GM21526 (cell line): ENCODE results near the gene RSRC1.
A peak's percentile ranks its signal among the peaks of the same experiment; 100 is the strongest.
"Not testable (repeated sequence)": the region's sequence is repeated elsewhere in the genome, so short reads cannot be mapped to it uniquely, and the experiment has no call there.

Experiments
- ATAC-seq: cut with Tn5 transposase; IDR thresholded peaks from one replicate; pipeline ENCODE4 v1.9.1; 2021; ENCODE audit warnings: moderate library complexity; ENCODE audit not compliant: unreplicated experiment, low FRiP score

Gene RSRC1

DNA sequence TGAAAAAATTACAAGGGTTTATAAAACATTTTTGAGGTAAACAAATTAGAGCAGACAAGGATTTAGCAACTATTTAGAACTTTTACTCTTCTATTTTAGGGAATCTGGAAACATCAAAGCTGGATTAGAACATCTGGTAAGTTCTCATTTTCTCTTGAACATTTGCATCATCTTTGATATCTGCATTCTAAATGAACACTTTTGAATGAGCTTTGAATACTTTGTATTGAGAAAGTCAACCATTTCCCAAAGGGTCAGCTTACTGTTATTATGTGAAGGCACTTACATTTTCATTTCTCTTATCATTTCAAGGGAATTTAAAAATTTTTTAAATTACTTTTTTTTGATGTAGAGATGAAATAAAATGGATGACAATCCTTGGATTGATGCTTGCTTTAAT lies 188.1 kb downstream of the RSRC1 start:
- no peak for ATAC-seq

DNA sequence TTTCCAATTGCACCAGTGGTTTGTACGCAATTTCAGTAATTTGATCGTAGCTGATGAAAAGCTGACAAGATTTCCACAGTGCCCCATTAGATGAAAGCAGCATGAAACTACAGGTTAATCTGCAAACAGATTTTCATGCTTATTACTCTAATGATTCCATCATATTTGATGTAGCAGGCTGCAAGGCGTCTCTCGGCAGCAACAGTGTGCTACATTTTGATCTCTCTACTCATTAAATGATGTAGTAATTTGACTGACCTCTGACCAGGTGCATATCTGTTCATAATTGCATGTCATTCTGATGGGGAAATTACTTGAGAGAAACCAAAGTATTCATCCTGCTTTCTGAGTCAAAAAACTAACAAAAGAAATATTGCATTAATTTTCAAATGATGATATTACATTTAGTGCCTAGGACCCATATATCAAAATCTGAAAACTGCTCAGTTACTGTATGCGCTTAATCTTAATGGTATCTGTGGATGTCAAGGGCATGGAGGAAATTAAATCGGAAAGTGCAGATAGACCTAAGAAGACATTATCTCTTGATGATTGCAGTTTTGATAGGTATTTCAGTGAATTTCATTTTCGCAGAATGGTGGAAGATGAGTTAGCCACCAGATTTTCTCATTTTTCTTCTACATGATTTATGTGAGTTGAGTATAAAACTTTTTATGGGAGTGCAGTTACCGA lies 198.5 kb downstream of the RSRC1 start:
- no peak for ATAC-seq

- no peak for ATAC-seq
These were observed 202.8 kb downstream of the RSRC1 start for GRCh38 chr3:158312560-158313141.

DNA sequence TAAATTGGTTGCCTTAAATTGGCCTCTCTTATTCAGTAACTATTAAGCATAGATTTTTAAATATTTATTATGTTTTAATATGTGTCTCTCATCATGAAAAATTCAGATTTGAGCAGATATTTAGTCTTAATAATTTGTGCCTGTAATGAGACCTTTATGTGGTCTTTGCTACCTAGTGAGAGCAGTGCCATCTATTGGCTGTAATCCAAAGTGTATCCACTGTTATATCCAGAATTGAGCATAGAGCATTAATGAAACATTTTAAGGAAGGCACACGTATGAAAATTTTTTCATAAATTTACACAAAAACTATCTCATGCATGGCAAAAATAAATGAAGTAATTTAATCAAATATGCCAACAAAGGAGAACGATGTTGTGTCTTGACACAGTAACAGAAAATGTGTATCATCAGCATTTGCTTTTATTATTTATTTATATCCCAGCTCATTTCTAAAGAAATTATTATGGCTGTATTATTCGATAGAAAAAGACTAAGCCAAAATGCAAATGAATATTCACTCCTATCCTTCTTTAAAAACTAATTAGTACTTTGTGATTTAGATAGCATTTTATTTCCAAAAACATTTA lies 203.5 kb downstream of the RSRC1 start:
- no peak for ATAC-seq

DNA sequence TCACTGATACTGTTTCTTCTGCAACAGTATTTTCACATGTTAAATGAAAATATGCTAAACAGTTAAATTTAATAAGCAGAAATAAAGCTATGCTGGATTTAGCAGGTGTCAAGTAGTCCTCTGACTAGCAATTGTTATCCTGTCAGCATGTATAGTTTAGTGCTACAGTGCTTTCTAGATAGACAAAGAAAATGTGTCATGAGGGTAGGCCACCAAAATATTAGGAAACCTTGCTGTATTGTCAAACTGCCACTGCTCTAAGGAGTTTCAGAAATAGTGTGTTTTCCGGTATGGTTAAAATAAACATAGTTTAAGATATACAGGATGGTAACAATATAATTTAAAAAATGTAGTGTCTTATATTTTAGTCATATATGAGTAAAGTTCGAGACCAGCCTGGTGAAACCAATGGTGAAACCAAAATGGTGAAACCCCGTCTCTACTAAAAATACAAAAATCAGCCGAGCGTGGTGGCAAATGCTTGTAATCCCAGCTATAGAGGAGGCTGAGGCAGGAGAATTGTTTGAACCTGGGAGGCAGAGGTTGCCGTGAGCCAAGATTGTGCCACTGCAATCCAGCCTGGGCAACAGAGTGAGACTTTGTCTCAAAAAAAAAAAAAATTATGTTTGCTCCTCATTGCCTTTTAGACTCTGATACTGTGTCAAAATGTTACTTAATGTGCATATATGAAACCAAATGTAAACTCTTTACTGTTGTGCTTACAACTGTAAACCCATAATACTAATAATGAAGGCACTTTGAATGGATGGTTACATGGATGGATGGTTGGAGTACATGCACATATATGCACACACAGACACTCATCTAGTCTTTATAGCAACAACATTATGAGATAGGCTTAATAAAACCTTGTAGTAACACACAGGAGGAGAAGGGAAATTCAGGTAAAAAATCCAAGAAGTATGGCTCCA lies 204.8 kb downstream of the RSRC1 start:
- ATAC-seq: peak; percentile 72

- not testable (repeated sequence) for ATAC-seq
These were observed 220.0 kb downstream of the RSRC1 start for GRCh38 chr3:158329696-158330441.

GRCh38 chr3:158330870-158331269 lies 221.0 kb downstream of the RSRC1 start:
- ATAC-seq: no peak

GRCh38 chr3:158333736-158334135 lies 223.8 kb downstream of the RSRC1 start:
- ATAC-seq: no peak

DNA sequence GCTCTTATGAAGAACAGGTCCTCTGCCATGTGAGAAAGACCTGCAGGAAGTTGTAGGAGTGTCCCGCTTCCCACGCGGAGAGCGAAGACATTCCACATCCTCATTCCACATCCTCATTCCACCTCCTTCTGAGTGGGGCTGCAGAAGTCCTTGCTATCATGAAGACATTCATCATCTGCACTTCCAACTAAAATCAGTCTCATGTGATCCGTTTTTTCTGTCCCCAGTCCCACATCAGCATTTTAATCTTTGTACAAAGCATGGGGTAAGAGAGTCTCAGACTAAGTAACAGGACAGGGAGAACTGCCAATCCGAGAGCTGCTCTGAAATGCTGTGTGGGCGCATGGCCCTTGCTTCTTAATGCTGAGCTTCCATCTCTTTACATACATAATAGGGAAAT lies 227.2 kb downstream of the RSRC1 start:
- no peak for ATAC-seq

GRCh38 chr3:158339638-158340037 lies 229.7 kb downstream of the RSRC1 start:
- no peak for ATAC-seq

- ATAC-seq: not testable (repeated sequence)
These were observed 231.1 kb downstream of the RSRC1 start for GRCh38 chr3:158340951-158341350.

- ATAC-seq: no peak
These were observed 238.1 kb downstream of the RSRC1 start for GRCh38 chr3:158347966-158348365.

DNA sequence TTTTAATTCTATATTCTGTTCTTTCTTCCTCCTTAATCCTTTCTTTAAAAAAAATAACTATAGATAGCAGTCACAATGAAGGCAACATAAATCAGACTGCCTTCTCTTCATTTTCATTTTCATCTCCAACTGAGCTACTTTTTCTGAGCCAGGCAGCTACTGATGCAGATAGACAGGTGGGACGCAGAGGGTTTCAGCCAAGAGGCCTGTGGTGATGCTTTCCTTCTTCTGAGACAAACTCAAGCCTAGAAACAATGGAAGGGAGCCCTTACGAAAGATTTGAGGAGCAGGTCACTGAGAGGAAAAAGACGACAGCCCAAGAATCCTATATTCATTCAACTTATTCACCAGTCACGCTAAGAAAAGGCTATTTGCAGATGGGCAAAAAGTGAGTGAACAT lies 241.1 kb downstream of the RSRC1 start:
- ATAC-seq: no peak

GRCh38 chr3:158352551-158352950 lies 242.7 kb downstream of the RSRC1 start:
- no peak for ATAC-seq

GRCh38 chr3:158354713-158355112 lies 244.8 kb downstream of the RSRC1 start:
- ATAC-seq: no peak

GRCh38 chr3:158355623-158356588 lies 246.0 kb downstream of the RSRC1 start:
- ATAC-seq: peak; percentile 97

- no peak for ATAC-seq
These were observed 249.4 kb downstream of the RSRC1 start for GRCh38 chr3:158359339-158359738.

DNA sequence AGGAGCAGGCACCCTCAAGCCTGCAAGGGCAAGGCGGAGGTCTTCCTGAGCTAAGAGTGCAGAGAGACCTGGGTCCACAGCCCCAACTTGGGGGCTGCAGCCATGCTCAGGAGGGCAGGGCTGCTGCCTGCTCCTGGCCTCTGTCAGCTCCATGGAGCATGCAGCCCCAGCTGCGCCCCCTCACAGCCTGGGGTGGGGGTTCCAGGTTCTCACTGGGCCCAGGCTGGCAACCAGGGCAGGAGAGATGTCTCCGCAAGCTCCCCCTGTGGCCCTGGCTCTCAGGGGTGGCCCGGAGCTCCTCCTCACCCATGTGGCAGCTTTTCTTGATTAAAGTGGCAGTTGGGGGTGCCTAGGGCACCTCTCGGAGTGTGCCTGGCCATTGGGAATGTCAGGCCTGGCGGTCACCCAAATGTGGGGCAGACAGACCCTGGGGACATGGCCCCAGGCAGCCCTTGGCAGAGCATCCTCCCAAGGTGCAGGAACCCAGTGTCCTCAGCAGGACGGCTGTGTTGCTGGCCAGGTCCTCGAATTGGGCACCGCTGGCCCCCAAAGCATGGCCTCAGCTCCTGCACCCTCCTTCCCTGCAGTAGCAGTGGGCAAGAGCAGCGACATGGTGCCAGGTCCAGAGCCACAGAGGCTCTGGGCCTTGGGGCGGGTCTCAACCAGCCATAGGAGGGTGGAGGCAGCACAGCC lies 251.0 kb downstream of the RSRC1 start:
- no peak for ATAC-seq

GRCh38 chr3:158368271-158368670 lies 258.4 kb downstream of the RSRC1 start:
- no peak for ATAC-seq
